ENCODE measurements around the gene OR7A10.

GRCh38 chr19:14890643-14891379 lies 42.1 kb upstream of the OR7A10 start:
- TF ChIP-seq POLR2AphosphoS5 (IDR thresholded peaks at IDR 0.05) (no peak), CTCF (IDR thresholded peaks at IDR 0.05) (no peak), EP300 (IDR thresholded peaks at IDR 0.05) (no peak)

Data from stomach (tissue), 4 donors.